K562 (cell line): ENCODE results near the gene CYB5R2. TPM values are rescaled to one million over a fixed set of nuclear protein-coding genes. Genes with fewer than 3 reads are reported as not detected.

Experiments
- FOXJ3 ChIP-seq: sonication (generic); formaldehyde crosslinking; IDR thresholded peaks from 2 replicates; pipeline ENCODE4 v1.4.0; 2020; ENCODE audit warnings: mild to moderate bottlenecking, missing genetic modification reagents
- IRF2 ChIP-seq: sonication (generic); formaldehyde crosslinking; IDR thresholded peaks from 2 replicates; pipeline ENCODE4 v1.8.1; 2022; ENCODE audit warnings: mild to moderate bottlenecking, missing genetic modification reagents
- PHF21A ChIP-seq: fragments of 450-650 bp; IDR thresholded peaks from 2 replicates; pipeline ENCODE4 v1.6.1; 2017; ENCODE audit warnings: low read depth, borderline replicate concordance
- POLR2AphosphoS2 ChIP-seq: IDR thresholded peaks from 2 replicates; pipeline ENCODE4 v1.6.1; 2012; ENCODE audit warnings: low read length, improper control_type of control experiment
- polyA plus RNA-seq, 8 experiments: library from polyadenylated mRNA; depleted of rRNA in 4 of 8; stranded (reverse) in 5 of 8; unstranded in 3 of 8; fragments of >200 nt; fragmentation: Nextera tagmentation in 2 of 8; fragmentation: Illumina TruSeq in 1 of 8; extraction: Ambion mirVana in 2 of 8; extraction: Trizol in 1 of 8; gene quantifications; 2 replicates each; pipeline versions ENCODE4 v1.2.1 to v1.2.3, GENCODE V29; 2011 to 2014; ENCODE audit warnings: inconsistent platforms in 1 of 8, missing spikeins in 1 of 8
- total RNA-seq, 7 experiments: library from RNA; depleted of rRNA in 6 of 7; stranded (reverse); fragments of >200 nt in 6 of 7; fragmentation: Illumina TruSeq in 2 of 7; extraction: Trizol in 2 of 7; gene quantifications; 2 replicates each; pipeline versions ENCODE4 v1.2.1 to v1.2.3, GENCODE V29; 2011 to 2021; ENCODE audit warnings: low replicate concordance in 1 of 7
- TF ChIP-seq, protein P1 (sequence below), 2 experiments: IDR thresholded peaks in 1 of 2; conservative IDR thresholded peaks in 1 of 2; 2 replicates each; pipeline ENCODE4 v1.6.1; 2016; ENCODE audit warnings: low read depth in 2 of 2, mild to moderate bottlenecking in 1 of 2, missing compliant biosample characterization in 1 of 2, missing genetic modification characterization in 1 of 2, moderate library complexity in 1 of 2
- TF ChIP-seq, protein P2 (sequence below), 2 experiments: fragments of 450-650 bp; formaldehyde crosslinking in 1 of 2; IDR thresholded peaks; 2 replicates each; pipeline versions ENCODE4 v1.4.0 to v1.6.1; 2014 to 2020; ENCODE audit warnings: mild to moderate bottlenecking in 2 of 2, borderline replicate concordance in 1 of 2, low read depth in 1 of 2
- TF ChIP-seq, protein P3 (sequence below): fragments of 450-650 bp; IDR thresholded peaks from 2 replicates; pipeline ENCODE4 v1.6.1; 2017; ENCODE audit warnings: antibody characterized with exemption, mild to moderate bottlenecking
- TF ChIP-seq, protein P4 (sequence below): fragments of 250-450 bp; sonication (Bioruptor Pico); IDR thresholded peaks from 2 replicates; pipeline ENCODE4 v1.4.0; 2020; ENCODE audit warnings: mild to moderate bottlenecking, moderate library complexity

CYB5R2 gene
- total and polyA plus RNA-seq, 9 of the 15 experiments (the other 6 are each of a cell fraction or from before 2014, with no cell fraction given) = 8.2 to 28.7 (median 13.6) TPM

DNA sequence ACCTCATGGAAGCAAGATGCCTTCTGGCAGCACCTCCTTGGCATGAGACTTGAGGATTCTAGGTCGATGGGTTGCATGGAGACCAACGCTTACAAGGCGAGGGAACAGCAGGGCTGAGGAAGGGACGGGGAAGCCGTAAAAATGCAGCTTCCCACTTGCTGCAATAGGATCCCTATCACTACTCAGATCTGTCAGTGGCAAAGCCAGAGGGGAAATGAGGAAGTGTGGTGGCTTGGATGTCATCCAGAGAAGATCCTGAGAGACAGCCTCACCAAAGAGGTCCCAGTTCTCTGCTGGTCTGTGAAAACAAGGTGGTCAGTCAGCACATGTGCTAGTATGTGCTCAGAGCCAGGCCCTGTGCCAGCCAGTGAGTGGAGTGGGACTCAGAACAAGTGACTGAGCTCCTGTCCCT is 22.2 kb downstream of the CYB5R2 start (continued):
- TF ChIP-seq FOXJ3 (CRISPR knock-in tag) (no peak), IRF2 (CRISPR knock-in tag) (no peak), PHF21A (no peak), POLR2AphosphoS2 (no peak)
- TF ChIP-seq, protein P1, sequence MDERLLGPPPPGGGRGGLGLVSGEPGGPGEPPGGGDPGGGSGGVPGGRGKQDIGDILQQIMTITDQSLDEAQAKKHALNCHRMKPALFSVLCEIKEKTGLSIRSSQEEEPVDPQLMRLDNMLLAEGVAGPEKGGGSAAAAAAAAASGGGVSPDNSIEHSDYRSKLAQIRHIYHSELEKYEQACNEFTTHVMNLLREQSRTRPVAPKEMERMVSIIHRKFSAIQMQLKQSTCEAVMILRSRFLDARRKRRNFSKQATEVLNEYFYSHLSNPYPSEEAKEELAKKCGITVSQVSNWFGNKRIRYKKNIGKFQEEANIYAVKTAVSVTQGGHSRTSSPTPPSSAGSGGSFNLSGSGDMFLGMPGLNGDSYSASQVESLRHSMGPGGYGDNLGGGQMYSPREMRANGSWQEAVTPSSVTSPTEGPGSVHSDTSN (CRISPR knock-in tag; IDR thresholded peaks at IDR 0.05; ENCODE audit: low read depth) = no peak
- TF ChIP-seq, protein P1 (tag; conservative IDR thresholded peaks at IDR 0.05; ENCODE audit: low read depth) = no peak
- TF ChIP-seq, protein P2, sequence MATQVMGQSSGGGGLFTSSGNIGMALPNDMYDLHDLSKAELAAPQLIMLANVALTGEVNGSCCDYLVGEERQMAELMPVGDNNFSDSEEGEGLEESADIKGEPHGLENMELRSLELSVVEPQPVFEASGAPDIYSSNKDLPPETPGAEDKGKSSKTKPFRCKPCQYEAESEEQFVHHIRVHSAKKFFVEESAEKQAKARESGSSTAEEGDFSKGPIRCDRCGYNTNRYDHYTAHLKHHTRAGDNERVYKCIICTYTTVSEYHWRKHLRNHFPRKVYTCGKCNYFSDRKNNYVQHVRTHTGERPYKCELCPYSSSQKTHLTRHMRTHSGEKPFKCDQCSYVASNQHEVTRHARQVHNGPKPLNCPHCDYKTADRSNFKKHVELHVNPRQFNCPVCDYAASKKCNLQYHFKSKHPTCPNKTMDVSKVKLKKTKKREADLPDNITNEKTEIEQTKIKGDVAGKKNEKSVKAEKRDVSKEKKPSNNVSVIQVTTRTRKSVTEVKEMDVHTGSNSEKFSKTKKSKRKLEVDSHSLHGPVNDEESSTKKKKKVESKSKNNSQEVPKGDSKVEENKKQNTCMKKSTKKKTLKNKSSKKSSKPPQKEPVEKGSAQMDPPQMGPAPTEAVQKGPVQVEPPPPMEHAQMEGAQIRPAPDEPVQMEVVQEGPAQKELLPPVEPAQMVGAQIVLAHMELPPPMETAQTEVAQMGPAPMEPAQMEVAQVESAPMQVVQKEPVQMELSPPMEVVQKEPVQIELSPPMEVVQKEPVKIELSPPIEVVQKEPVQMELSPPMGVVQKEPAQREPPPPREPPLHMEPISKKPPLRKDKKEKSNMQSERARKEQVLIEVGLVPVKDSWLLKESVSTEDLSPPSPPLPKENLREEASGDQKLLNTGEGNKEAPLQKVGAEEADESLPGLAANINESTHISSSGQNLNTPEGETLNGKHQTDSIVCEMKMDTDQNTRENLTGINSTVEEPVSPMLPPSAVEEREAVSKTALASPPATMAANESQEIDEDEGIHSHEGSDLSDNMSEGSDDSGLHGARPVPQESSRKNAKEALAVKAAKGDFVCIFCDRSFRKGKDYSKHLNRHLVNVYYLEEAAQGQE (IDR thresholded peaks at IDR 0.05; ENCODE audit: borderline replicate concordance) = no peak
- TF ChIP-seq, protein P2 (CRISPR knock-in tag; IDR thresholded peaks at IDR 0.05; ENCODE audit: low read depth) = no peak
- TF ChIP-seq, protein P3, sequence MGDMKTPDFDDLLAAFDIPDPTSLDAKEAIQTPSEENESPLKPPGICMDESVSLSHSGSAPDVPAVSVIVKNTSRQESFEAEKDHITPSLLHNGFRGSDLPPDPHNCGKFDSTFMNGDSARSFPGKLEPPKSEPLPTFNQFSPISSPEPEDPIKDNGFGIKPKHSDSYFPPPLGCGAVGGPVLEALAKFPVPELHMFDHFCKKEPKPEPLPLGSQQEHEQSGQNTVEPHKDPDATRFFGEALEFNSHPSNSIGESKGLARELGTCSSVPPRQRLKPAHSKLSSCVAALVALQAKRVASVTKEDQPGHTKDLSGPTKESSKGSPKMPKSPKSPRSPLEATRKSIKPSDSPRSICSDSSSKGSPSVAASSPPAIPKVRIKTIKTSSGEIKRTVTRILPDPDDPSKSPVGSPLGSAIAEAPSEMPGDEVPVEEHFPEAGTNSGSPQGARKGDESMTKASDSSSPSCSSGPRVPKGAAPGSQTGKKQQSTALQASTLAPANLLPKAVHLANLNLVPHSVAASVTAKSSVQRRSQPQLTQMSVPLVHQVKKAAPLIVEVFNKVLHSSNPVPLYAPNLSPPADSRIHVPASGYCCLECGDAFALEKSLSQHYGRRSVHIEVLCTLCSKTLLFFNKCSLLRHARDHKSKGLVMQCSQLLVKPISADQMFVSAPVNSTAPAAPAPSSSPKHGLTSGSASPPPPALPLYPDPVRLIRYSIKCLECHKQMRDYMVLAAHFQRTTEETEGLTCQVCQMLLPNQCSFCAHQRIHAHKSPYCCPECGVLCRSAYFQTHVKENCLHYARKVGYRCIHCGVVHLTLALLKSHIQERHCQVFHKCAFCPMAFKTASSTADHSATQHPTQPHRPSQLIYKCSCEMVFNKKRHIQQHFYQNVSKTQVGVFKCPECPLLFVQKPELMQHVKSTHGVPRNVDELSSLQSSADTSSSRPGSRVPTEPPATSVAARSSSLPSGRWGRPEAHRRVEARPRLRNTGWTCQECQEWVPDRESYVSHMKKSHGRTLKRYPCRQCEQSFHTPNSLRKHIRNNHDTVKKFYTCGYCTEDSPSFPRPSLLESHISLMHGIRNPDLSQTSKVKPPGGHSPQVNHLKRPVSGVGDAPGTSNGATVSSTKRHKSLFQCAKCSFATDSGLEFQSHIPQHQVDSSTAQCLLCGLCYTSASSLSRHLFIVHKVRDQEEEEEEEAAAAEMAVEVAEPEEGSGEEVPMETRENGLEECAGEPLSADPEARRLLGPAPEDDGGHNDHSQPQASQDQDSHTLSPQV = no peak
- TF ChIP-seq, protein P4, sequence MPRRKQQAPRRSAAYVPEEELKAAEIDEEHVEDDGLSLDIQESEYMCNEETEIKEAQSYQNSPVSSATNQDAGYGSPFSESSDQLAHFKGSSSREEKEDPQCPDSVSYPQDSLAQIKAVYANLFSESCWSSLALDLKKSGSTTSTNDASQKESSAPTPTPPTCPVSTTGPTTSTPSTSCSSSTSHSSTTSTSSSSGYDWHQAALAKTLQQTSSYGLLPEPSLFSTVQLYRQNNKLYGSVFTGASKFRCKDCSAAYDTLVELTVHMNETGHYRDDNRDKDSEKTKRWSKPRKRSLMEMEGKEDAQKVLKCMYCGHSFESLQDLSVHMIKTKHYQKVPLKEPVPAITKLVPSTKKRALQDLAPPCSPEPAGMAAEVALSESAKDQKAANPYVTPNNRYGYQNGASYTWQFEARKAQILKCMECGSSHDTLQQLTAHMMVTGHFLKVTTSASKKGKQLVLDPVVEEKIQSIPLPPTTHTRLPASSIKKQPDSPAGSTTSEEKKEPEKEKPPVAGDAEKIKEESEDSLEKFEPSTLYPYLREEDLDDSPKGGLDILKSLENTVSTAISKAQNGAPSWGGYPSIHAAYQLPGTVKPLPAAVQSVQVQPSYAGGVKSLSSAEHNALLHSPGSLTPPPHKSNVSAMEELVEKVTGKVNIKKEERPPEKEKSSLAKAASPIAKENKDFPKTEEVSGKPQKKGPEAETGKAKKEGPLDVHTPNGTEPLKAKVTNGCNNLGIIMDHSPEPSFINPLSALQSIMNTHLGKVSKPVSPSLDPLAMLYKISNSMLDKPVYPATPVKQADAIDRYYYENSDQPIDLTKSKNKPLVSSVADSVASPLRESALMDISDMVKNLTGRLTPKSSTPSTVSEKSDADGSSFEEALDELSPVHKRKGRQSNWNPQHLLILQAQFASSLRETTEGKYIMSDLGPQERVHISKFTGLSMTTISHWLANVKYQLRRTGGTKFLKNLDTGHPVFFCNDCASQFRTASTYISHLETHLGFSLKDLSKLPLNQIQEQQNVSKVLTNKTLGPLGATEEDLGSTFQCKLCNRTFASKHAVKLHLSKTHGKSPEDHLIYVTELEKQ = no peak
